HCT116 (cell line): ENCODE measurements around the gene ACSL4. TPM values are rescaled to one million over a fixed set of nuclear protein-coding genes. Genes with fewer than 3 reads are reported as not detected.

ENCODE experiments used
- ATAC-seq: fragments of 200-7000 bp; cut with Tn5 transposase; 2 replicates; pipeline ENCODE4 v1.9.1; 2020; ENCODE audit warnings: mild to moderate bottlenecking, moderate library complexity
- BruUV-seq: library from RNA; stranded (reverse); fragments of 400-500 nt; replicated peaks from 2 replicates; lab custom pipeline; 2021; lab: Mats Ljungman, UMichigan
- CTCF ChIA-PET: fragments of 300-600 bp; sonication (Branson Sonifier 250); formaldehyde crosslinking; loops from one replicate; lab custom pipeline; 2021; ENCODE audit warnings: antibody characterized with exemption; lab: Charles Lee
- POLR2A ChIA-PET: fragments of 300-600, 350-600 bp; sonication (Branson Sonifier 250); formaldehyde crosslinking; loops from one replicate; lab custom pipeline; 2021; ENCODE audit warnings: antibody characterized with exemption; lab: Charles Lee
- RAD21 ChIA-PET, 2 experiments: fragments of 300-600 bp; sonication (Branson Sonifier 250); formaldehyde crosslinking; loops; one replicate each; lab custom pipeline; 2023; ENCODE audit warnings: low total read pairs in 2 of 2; ENCODE audit not compliant: uncharacterized antibody in 2 of 2, unreplicated experiment in 2 of 2, low non-redundant PET in 1 of 2; lab: Charles Lee
- DNase-seq: peaks from one replicate; pipeline ENCODE4 v3.0.0-alpha.2; 2010; ENCODE audit warnings: low read depth, low spot score
- H2AFZ ChIP-seq: fragments of 200-600 bp; shearing (Covaris generic), sonication (generic); 2 replicates; pipeline ENCODE4 v1.6.1; 2017; ENCODE audit warnings: low read depth, mixed run types, mixed read lengths, antibody characterized with exemption, low read length; ENCODE audit not compliant: poor library complexity, severe bottlenecking
- H3K27ac ChIP-seq: 2 replicates; pipeline ENCODE4 v1.5.1; 2012; ENCODE audit warnings: low read depth, low read length
- H3K27me3 ChIP-seq: fragments of 200-600 bp; sonication (generic); 2 replicates; pipeline ENCODE4 v1.6.1; 2016; ENCODE audit warnings: mixed run types, low read length, mixed read lengths; ENCODE audit not compliant: insufficient read depth
- H3K36me3 ChIP-seq, 2 experiments: fragments of 200-500 bp in 1 of 2; fragments of 200-600 bp in 1 of 2; sonication (Bioruptor generic) in 1 of 2; sonication (generic) in 1 of 2; 2 replicates each; pipeline versions ENCODE4 v1.5.1 to v1.6.1; 2014 to 2016; ENCODE audit warnings: low read length in 2 of 2, inconsistent platforms in 1 of 2, mixed read lengths in 1 of 2, mixed run types in 1 of 2; ENCODE audit not compliant: insufficient read depth in 2 of 2, control insufficient read depth in 1 of 2
- H3K4me1 ChIP-seq, 2 experiments: fragments of 200-600 bp in 1 of 2; sonication (generic) in 1 of 2; 2 replicates each; pipeline versions ENCODE4 v1.5.1 to v1.6.1; 2012 to 2017; ENCODE audit warnings: low read length in 2 of 2, inconsistent platforms in 1 of 2, mild to moderate bottlenecking in 1 of 2, mixed read lengths in 1 of 2, mixed run types in 1 of 2, moderate library complexity in 1 of 2; ENCODE audit not compliant: insufficient read depth in 2 of 2, control insufficient read depth in 1 of 2
- H3K4me2 ChIP-seq: fragments of 200-600 bp; sonication (generic); 2 replicates; pipeline ENCODE4 v1.6.1; 2017; ENCODE audit warnings: mixed run types, low read length, mixed read lengths
- H3K4me3 ChIP-seq, 2 experiments: fragments of 200-600 bp in 1 of 2; sonication (generic) in 1 of 2; replicated peaks in 1 of 2; 2 replicates each; pipeline ENCODE4 v1.5.1; 2011 to 2016; ENCODE audit warnings: low read length in 2 of 2, control low read depth in 1 of 2, low read depth in 1 of 2, mild to moderate bottlenecking in 1 of 2, mixed read lengths in 1 of 2, mixed run types in 1 of 2
- H3K79me2 ChIP-seq: fragments of 200-600 bp; sonication (generic); 2 replicates; pipeline ENCODE4 v1.6.1; 2017; ENCODE audit warnings: mild to moderate bottlenecking, mixed run types, low read length, moderate library complexity, mixed read lengths; ENCODE audit not compliant: insufficient read depth
- H3K9ac ChIP-seq: fragments of 200-600 bp; sonication (generic); 2 replicates; pipeline ENCODE4 v1.6.1; 2016; ENCODE audit warnings: low read length, mixed read lengths
- H3K9me2 ChIP-seq: fragments of 200-600 bp; sonication (generic), shearing (Covaris generic); 2 replicates; pipeline ENCODE4 v1.6.1; 2017; ENCODE audit warnings: mixed run types, mild to moderate bottlenecking, moderate library complexity; ENCODE audit not compliant: insufficient read depth
- H3K9me3 ChIP-seq, 2 experiments: fragments of 200-500 bp in 1 of 2; fragments of 200-600 bp in 1 of 2; sonication (Bioruptor generic) in 1 of 2; sonication (generic) in 1 of 2; 2 replicates each; pipeline ENCODE4 v1.6.1; 2014 to 2017; ENCODE audit warnings: low read length in 2 of 2, mixed read lengths in 2 of 2, inconsistent platforms in 1 of 2, low read depth in 1 of 2, mild to moderate bottlenecking in 1 of 2, mixed run types in 1 of 2, moderate library complexity in 1 of 2; ENCODE audit not compliant: control insufficient read depth in 1 of 2, insufficient read depth in 1 of 2
- H4K20me1 ChIP-seq: fragments of 200-600 bp; sonication (generic), shearing (Covaris generic); 2 replicates; pipeline ENCODE4 v1.6.1; 2017; ENCODE audit warnings: mixed run types, mild to moderate bottlenecking, moderate library complexity; ENCODE audit not compliant: insufficient read depth
- POLR2AphosphoS5 ChIP-seq: IDR thresholded peaks from 2 replicates; pipeline ENCODE4 v1.6.1; 2011; ENCODE audit warnings: mild to moderate bottlenecking, low read depth, low read length, moderate library complexity
- RAD21 ChIP-seq: IDR thresholded peaks from 2 replicates; pipeline ENCODE4 v1.6.1; 2012; ENCODE audit warnings: low read depth, mild to moderate bottlenecking
- YY1 ChIP-seq: IDR thresholded peaks from 2 replicates; pipeline ENCODE4 v1.6.1; 2011; ENCODE audit warnings: low read length, low read depth, moderate library complexity, mild to moderate bottlenecking; ENCODE audit not compliant: insufficient replicate concordance; ENCODE audit errors: extremely low read depth
- intact Hi-C: fragments of 100-400 bp; cut with micrococcal nuclease; formaldehyde crosslinking; loops from 2 replicates; pipeline ENCODE4 v1.10.0; 2022
- total RNA-seq: library from RNA; stranded (reverse); gene quantifications from one replicate; pipeline ENCODE4 v1.2.1, GENCODE V29; 2021; ENCODE audit not compliant: unreplicated experiment
- TF ChIP-seq, protein P1 (sequence below), 3 experiments: fragments of 200-600 bp in 1 of 3; sonication (generic) in 1 of 3; IDR thresholded peaks in 2 of 3; conservative IDR thresholded peaks in 1 of 3; 2 replicates each; pipeline ENCODE4 v1.5.1; 2012 to 2017; ENCODE audit warnings: low read depth in 2 of 3, low read length in 2 of 3, antibody characterized with exemption in 1 of 3, borderline replicate concordance in 1 of 3, control low read depth in 1 of 3, mild to moderate bottlenecking in 1 of 3, mixed read lengths in 1 of 3, mixed run types in 1 of 3, moderate library complexity in 1 of 3; ENCODE audit not compliant: insufficient read depth in 1 of 3
- TF ChIP-seq, protein P2 (sequence below): IDR thresholded peaks from 2 replicates; pipeline ENCODE4 v1.6.1; 2012; ENCODE audit warnings: low read depth

ACSL4 gene
- total RNA-seq, 1 experiment from 2014 or later: 50.5 TPM

DNA sequence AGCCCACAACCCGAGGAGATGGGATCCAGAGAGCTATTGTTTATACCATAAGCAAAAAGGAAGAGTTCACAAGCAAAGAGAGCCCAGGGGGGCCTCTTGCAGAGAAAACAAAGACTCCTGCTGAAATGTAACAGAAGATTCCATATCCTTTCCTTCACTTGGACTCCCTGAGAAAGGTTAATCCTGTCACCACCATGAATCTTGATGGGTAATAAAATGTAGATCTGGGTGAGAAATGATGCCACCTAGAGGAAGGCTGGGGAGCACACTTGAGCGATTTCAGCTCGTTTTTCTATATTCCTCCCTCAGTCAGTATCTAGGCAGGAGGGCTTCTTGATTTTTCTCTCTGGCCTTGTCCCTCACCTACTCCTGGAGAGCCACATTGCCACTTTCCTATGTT is 97.9 kb downstream of the ACSL4 start:
- intact Hi-C loops: loop anchor here (10.0 kb wide), 1 partner anchor 250 kb away; no protein-coding TSS in a partner anchor
- TF ChIP-seq YY1 (no peak), RAD21 (0 out of 2 replicates have a peak, but pooled peaks have one; percentile 15)
- TF ChIP-seq, protein P1, sequence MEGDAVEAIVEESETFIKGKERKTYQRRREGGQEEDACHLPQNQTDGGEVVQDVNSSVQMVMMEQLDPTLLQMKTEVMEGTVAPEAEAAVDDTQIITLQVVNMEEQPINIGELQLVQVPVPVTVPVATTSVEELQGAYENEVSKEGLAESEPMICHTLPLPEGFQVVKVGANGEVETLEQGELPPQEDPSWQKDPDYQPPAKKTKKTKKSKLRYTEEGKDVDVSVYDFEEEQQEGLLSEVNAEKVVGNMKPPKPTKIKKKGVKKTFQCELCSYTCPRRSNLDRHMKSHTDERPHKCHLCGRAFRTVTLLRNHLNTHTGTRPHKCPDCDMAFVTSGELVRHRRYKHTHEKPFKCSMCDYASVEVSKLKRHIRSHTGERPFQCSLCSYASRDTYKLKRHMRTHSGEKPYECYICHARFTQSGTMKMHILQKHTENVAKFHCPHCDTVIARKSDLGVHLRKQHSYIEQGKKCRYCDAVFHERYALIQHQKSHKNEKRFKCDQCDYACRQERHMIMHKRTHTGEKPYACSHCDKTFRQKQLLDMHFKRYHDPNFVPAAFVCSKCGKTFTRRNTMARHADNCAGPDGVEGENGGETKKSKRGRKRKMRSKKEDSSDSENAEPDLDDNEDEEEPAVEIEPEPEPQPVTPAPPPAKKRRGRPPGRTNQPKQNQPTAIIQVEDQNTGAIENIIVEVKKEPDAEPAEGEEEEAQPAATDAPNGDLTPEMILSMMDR (IDR thresholded peaks at IDR 0.05 in 2 of 3, conservative IDR thresholded peaks at IDR 0.05 in 1 of 3; ENCODE audit: borderline replicate concordance in 1 of 3, insufficient read depth in 1 of 3, low read depth in 2 of 3, low read length in 2 of 3): peak in 2 of 3 experiments; percentile 44 to 58; a peak in 4 of 6 replicates
- BruUV-seq: no TSS peak

DNA sequence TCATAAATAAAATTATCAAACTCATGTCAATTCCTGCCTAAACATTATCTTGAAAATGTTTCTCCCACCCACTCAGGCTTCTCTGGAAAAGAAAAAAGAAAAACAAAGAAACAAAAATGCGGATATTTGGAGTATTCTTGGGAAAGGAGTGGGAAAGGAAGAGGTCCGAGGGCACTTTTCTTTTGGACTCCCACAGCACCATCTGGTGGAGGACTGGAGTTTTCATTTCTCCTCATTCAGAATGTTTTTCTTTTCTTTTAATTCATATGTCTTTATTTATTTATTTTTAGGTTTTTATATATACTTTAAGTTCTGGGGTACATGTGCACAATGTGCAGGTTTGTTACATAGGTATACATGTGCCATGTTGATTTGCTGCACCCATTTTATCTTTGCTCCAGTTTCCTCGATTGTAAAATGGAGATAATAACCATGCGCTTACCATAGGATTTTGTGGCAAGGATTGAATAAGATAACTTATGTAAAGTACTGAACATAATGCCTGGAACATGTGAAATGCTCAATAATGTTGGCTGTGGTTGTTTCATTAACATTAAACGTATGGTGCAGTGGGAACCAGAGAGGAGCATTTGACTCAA is 100.1 kb downstream of the ACSL4 start:
- H3K4me1 ChIP-seq: no peaks in the 10 kb centered on the region
- no peak overlapping the region for H2AFZ ChIP-seq
- CTCF ChIA-PET: interaction anchor here (1.2 to 3.7 kb wide), 3 partner anchors 147 to 934 kb away, joined by 3 to 27 read pairs (median 3); no protein-coding TSS in a partner anchor
- intact Hi-C loops: loop anchor here (1.0 to 10.0 kb wide), 2 partner anchors 148 to 252 kb away; no protein-coding TSS in a partner anchor
- H3K36me3 ChIP-seq: no peaks in the 10 kb centered on the region
- no peaks in the 10 kb centered on the region for H3K9me3 ChIP-seq
- RAD21 ChIA-PET: interaction anchor here in 1 of 2 experiments (0.8 kb wide), 1 partner anchor 148 kb away, joined by 3 read pairs; no protein-coding TSS in a partner anchor
- ATAC-seq (no peak), DNase-seq (no peak)
- no peaks in the 10 kb centered on the region for H3K79me2 ChIP-seq
- H3K4me2 ChIP-seq: no peak overlapping the region
- H3K27ac ChIP-seq: no peak overlapping the region
- H3K9me2 ChIP-seq: no peaks in the 10 kb centered on the region
- H3K9ac ChIP-seq: no peak overlapping the region
- no peaks in the 10 kb centered on the region for H3K27me3 ChIP-seq
- TF ChIP-seq POLR2AphosphoS5 (no peak), RAD21 (peak; percentile 55)
- TF ChIP-seq, protein P2, sequence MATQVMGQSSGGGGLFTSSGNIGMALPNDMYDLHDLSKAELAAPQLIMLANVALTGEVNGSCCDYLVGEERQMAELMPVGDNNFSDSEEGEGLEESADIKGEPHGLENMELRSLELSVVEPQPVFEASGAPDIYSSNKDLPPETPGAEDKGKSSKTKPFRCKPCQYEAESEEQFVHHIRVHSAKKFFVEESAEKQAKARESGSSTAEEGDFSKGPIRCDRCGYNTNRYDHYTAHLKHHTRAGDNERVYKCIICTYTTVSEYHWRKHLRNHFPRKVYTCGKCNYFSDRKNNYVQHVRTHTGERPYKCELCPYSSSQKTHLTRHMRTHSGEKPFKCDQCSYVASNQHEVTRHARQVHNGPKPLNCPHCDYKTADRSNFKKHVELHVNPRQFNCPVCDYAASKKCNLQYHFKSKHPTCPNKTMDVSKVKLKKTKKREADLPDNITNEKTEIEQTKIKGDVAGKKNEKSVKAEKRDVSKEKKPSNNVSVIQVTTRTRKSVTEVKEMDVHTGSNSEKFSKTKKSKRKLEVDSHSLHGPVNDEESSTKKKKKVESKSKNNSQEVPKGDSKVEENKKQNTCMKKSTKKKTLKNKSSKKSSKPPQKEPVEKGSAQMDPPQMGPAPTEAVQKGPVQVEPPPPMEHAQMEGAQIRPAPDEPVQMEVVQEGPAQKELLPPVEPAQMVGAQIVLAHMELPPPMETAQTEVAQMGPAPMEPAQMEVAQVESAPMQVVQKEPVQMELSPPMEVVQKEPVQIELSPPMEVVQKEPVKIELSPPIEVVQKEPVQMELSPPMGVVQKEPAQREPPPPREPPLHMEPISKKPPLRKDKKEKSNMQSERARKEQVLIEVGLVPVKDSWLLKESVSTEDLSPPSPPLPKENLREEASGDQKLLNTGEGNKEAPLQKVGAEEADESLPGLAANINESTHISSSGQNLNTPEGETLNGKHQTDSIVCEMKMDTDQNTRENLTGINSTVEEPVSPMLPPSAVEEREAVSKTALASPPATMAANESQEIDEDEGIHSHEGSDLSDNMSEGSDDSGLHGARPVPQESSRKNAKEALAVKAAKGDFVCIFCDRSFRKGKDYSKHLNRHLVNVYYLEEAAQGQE: no peak
- TF ChIP-seq, protein P1 (IDR thresholded peaks at IDR 0.05 in 2 of 3, conservative IDR thresholded peaks at IDR 0.05 in 1 of 3; ENCODE audit: borderline replicate concordance in 1 of 3, insufficient read depth in 1 of 3, low read depth in 2 of 3, low read length in 2 of 3): peak; percentile 25 to 69 (median 30); a peak in 4 of 6 replicates
- H4K20me1 ChIP-seq: no peaks in the 10 kb centered on the region
- BruUV-seq: no TSS peak
- POLR2A ChIA-PET: no interaction called here
- H3K4me3 ChIP-seq: no peak overlapping the region

More for the DNA sequence above, 97.9 kb downstream of the ACSL4 start:
- ChIA-PET POLR2A (no interaction called here), CTCF (interaction anchor here (0.8 to 3.7 kb wide), 9 partner anchors 25 to 256 kb away, joined by 3 to 27 read pairs (median 4); no protein-coding TSS in a partner anchor), RAD21 (no interaction called here)
- H3K4me2 ChIP-seq: no peak overlapping the region
- no peak overlapping the region for H2AFZ ChIP-seq
- H3K9me2 ChIP-seq: no peaks in the 10 kb centered on the region
- H3K9me3 ChIP-seq: no peaks in the 10 kb centered on the region
- DNase-seq: no peak
- no peak overlapping the region for H3K27ac ChIP-seq
- H4K20me1 ChIP-seq: no peaks in the 10 kb centered on the region
- H3K27me3 ChIP-seq: no peaks in the 10 kb centered on the region
- no peak overlapping the region for H3K9ac ChIP-seq
- no peaks in the 10 kb centered on the region for H3K4me1 ChIP-seq
- H3K4me3 ChIP-seq: no peak overlapping the region
- H3K36me3 ChIP-seq: no peaks in the 10 kb centered on the region
- peak; percentile 57; the same call in 1 of the 2 replicates for ATAC-seq
- H3K79me2 ChIP-seq: no peaks in the 10 kb centered on the region
